ENCODE measurements around the gene MTFR1L. TPM values are rescaled to one million over a fixed set of nuclear protein-coding genes. Genes with fewer than 3 reads are reported as not detected.

Gene MTFR1L
- total and polyA plus RNA-seq, 8 donors: 39.3 to 301 (median 59.3) TPM

GRCh38 chr1:25854554-25854953 lies 34.8 kb downstream of the MTFR1L start:
- Histone ChIP-seq H3K9me3 (no peaks in the 10 kb centered on the region), H3K4me3 (no peak overlapping the region), H3K27ac (no peak overlapping the region), H3K36me3 (no peaks in the 10 kb centered on the region), H3K27me3 (no peaks in the 10 kb centered on the region), H3K4me1 (peaks cover 8 to 10% (median 9%) of the 10 kb centered on the region in 4 donors)
- 86 to 93% (median 91%) methylated on average over 2 of the region's 2 CpGs for WGBS, 5 donors
- intact Hi-C loops (cut with DNase I; ENCODE audit: low total_unique reads): no loop called here
- no peak for TF ChIP-seq POLR2A (IDR thresholded peaks at IDR 0.05)
- TF ChIP-seq CTCF (IDR thresholded peaks at IDR 0.05): no peak
- TF ChIP-seq POLR2AphosphoS5 (IDR thresholded peaks at IDR 0.05): no peak
- TF ChIP-seq EP300 (IDR thresholded peaks at IDR 0.05): no peak
- no peak for DNase-seq

GRCh38 chr1:25856856-25857255 lies 37.1 kb downstream of the MTFR1L start:
- Histone ChIP-seq H3K27ac (no peak overlapping the region), H3K4me3 (no peak overlapping the region)
- no peak for DNase-seq

DNA sequence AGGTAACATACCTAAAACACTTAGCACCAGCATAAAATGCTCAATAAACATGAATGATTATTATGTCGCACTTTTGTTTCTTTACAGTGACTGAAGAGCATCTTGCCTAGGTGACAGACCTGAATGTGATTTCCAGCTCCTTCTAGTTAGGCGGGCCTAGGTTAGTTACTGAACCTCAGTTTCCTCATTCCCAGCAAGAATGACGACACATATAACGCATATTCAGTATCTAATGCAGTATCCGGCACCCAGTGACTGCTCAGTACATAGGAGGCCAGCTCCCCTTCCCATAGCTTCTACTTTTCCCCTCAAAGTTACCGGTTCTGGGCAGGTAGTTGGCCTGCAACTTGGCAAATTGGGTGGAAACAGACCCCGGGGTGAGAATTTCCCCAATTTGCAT lies 38.7 kb downstream of the MTFR1L start:
- peak overlapping the region; percentile 41 to 55 (median 52) for H3K4me3 ChIP-seq
- intact Hi-C loops (cut with DNase I; ENCODE audit: low total_unique reads): no loop called here
- peaks cover 0 to 16% (median 11%) of the 10 kb centered on the region in 4 donors for H3K36me3 ChIP-seq
- WGBS, 5 donors: 42 to 56% (median 51%) methylated on average over 7 of the region's 7 CpGs
- H3K27ac ChIP-seq: no peak overlapping the region
- no peaks in the 10 kb centered on the region for H3K27me3 ChIP-seq
- H3K9me3 ChIP-seq: no peaks in the 10 kb centered on the region
- peaks cover 15 to 29% (median 20%) of the 10 kb centered on the region in 4 donors for H3K4me1 ChIP-seq
- TF ChIP-seq EP300 (IDR thresholded peaks at IDR 0.05) (no peak), POLR2AphosphoS5 (IDR thresholded peaks at IDR 0.05) (no peak), CTCF (IDR thresholded peaks at IDR 0.05) (no peak), POLR2A (IDR thresholded peaks at IDR 0.05) (no peak)
- DNase-seq: no peak

More at GRCh38 chr1:25856856-25857255, 37.1 kb downstream of the MTFR1L start:
- intact Hi-C loops (cut with DNase I; ENCODE audit: low total_unique reads): no loop called here
- no peaks in the 10 kb centered on the region for H3K9me3 ChIP-seq
- whole genome bisulfite sequencing, 5 donors: 92 to 96% (median 94%) methylated on average over 11 of the region's 11 CpGs
- no peak for TF ChIP-seq POLR2AphosphoS5 (IDR thresholded peaks at IDR 0.05)
- no peak for TF ChIP-seq EP300 (IDR thresholded peaks at IDR 0.05)
- TF ChIP-seq POLR2A (IDR thresholded peaks at IDR 0.05): no peak
- no peak for TF ChIP-seq CTCF (IDR thresholded peaks at IDR 0.05)
- peaks cover 15 to 29% (median 20%) of the 10 kb centered on the region in 4 donors for H3K4me1 ChIP-seq
- no peaks in the 10 kb centered on the region for H3K36me3 ChIP-seq
- H3K27me3 ChIP-seq: no peaks in the 10 kb centered on the region

DNA sequence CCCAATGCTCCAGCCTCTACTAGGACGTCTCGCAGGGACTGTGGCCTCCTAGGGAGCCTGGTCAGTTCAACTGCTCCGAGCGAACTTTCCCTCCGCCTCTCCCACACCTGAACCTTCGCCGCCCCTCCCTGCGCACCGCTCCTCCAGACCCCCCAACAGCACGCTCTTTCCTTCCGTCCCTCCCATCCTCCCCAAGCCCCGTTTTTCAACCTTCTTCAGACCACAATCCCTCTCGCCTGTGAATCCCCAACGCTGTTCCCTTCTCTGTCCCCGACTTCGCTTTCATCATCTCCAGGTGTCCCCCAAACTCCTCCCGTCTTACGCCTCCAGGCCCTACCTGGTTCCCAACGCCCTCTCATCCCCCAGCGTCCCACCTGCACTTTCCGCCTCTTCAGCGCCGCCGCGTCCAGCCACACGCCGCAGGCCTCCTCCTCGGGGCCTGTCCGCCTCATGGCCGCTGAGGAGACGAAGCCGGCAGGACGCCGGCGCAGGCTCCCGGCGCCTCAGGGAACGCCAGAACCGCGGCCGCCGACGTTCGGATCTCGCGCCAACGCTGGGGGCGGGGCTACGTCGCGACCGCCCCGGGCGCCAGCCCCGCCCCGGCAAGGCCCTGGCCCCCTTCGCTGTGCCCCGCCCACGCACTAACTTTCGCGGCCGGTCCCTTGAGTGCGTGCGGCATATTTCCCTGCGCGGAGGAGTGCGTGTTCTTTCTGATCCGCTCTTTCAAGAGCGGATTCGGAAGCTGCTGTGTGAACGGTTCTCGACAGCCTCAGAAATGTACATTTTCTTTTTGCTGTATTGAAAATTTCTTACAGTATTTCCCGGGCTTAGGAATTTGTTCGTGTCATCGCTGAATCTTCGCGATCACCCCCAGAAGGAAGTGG lies 39.4 kb downstream of the MTFR1L start, which contains the start of gene AUNIP:
AUNIP (minus strand) TSS at position 552 of the 884 bp plus-strand sequence; CDS start at position 452, 100 bp downstream.
- no peaks in the 10 kb centered on the region for H3K9me3 ChIP-seq
- peak; percentile 90 to 96 for DNase-seq
- H3K36me3 ChIP-seq: peaks cover 0 to 19% (median 14%) of the 10 kb centered on the region in 4 donors
- H3K4me3 ChIP-seq: peak within 1 kb of the TSS; percentile 41 to 55 (median 52)
- H3K27ac ChIP-seq: peak within 1 kb of the TSS; percentile 79 to 88 (median 84)
- H3K27me3 ChIP-seq: no peaks in the 10 kb centered on the region
- WGBS, 5 donors: 1 to 5% (median 1%) methylated on average over 44 to 77 of the region's 77 CpGs
- intact Hi-C loops (cut with DNase I; ENCODE audit: low total_unique reads): no loop called here
- peaks cover 15 to 29% (median 20%) of the 10 kb centered on the region in 4 donors for H3K4me1 ChIP-seq
- TF ChIP-seq POLR2AphosphoS5 (IDR thresholded peaks at IDR 0.05) (peak; percentile 64 to 93 (median 92)), CTCF (IDR thresholded peaks at IDR 0.05) (no peak), POLR2A (IDR thresholded peaks at IDR 0.05) (no peak)

All from stomach (tissue), 9 donors.